GM10248 (cell line): ENCODE results near the gene ZNF83.
"Not testable (repeated sequence)": the region's sequence is repeated elsewhere in the genome, so short reads cannot be mapped to it uniquely, and the experiment has no call there.

ENCODE experiments used
- CTCF ChIA-PET: fragments of 300-600 bp; sonication (Branson Sonifier 250); formaldehyde crosslinking; extraction: SDS; loops from one replicate; lab custom pipeline; 2021; ENCODE audit warnings: antibody characterized with exemption; lab: Yijun Ruan, JAX
- POLR2A ChIA-PET: fragments of 350-650 bp; sonication (Branson Sonifier 250); formaldehyde crosslinking; extraction: SDS; loops from one replicate; lab custom pipeline; 2020; ENCODE audit warnings: antibody characterized with exemption; lab: Yijun Ruan, JAX
- DNase-seq: peaks from one replicate; pipeline ENCODE4 v3.0.0; 2012; ENCODE audit errors: extremely low spot score
- TF ChIP-seq, protein P1 (sequence below): IDR thresholded peaks from 2 replicates; pipeline ENCODE4 v1.5.1; 2012; ENCODE audit warnings: mild to moderate bottlenecking, low read depth; ENCODE audit errors: extremely low read depth, missing control alignments, control extremely low read depth

ZNF83 gene

DNA sequence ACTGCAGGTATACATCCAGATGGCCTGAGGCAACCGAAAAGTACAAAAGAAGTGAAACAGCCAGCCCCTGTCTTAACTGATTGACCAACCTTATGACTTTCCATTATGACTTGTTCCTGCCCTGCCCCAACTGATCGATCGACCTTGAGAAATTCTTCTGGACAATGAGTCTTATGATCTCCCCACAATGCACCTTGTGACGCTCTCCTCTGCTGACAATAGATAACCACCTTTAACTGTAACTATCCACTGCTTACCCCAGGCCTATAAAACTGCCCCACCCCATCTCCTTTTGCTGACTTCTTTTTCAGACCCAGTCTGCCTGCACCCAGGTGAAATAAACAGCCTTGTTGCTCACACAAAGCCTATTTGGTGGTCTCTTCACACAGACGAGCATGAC lies 11.2 kb downstream of the ZNF83 start:
- DNase-seq, result no peak
- ChIA-PET POLR2A (no interaction called here), CTCF (no interaction called here)
- TF ChIP-seq, protein P1, sequence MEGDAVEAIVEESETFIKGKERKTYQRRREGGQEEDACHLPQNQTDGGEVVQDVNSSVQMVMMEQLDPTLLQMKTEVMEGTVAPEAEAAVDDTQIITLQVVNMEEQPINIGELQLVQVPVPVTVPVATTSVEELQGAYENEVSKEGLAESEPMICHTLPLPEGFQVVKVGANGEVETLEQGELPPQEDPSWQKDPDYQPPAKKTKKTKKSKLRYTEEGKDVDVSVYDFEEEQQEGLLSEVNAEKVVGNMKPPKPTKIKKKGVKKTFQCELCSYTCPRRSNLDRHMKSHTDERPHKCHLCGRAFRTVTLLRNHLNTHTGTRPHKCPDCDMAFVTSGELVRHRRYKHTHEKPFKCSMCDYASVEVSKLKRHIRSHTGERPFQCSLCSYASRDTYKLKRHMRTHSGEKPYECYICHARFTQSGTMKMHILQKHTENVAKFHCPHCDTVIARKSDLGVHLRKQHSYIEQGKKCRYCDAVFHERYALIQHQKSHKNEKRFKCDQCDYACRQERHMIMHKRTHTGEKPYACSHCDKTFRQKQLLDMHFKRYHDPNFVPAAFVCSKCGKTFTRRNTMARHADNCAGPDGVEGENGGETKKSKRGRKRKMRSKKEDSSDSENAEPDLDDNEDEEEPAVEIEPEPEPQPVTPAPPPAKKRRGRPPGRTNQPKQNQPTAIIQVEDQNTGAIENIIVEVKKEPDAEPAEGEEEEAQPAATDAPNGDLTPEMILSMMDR, result no peak

DNA sequence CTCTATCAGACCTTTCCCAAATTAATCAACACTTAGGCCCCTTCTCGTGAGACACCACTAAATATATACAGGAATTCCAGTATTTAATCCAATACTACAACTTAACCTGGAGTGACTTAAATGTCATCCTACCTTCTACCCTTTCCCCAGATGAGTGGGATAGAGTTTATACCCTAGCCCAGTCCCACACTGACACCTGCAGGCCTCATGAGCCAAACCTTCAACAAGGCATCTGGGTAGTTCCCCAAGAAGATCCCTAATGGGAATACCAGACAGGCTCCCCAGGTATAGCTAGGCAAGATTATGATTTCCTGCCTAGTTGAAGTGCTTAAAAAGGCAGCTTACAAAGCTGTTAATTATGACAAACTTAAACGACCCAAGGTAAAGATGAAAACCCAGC lies 15.9 kb downstream of the ZNF83 start:
- ChIA-PET CTCF (interaction anchor here (2.8 kb wide), 1 partner anchor 14 kb away, joined by 10 read pairs; no protein-coding TSS in a partner anchor), POLR2A (no interaction called here)
- TF ChIP-seq, protein P1, result no peak
- no peak for DNase-seq

GRCh38 chr19:52621376-52621775 lies 16.8 kb downstream of the ZNF83 start:
- no peak for DNase-seq
- TF ChIP-seq, protein P1, result no peak
- POLR2A ChIA-PET, result no interaction called here
- CTCF ChIA-PET, result no interaction called here

DNA sequence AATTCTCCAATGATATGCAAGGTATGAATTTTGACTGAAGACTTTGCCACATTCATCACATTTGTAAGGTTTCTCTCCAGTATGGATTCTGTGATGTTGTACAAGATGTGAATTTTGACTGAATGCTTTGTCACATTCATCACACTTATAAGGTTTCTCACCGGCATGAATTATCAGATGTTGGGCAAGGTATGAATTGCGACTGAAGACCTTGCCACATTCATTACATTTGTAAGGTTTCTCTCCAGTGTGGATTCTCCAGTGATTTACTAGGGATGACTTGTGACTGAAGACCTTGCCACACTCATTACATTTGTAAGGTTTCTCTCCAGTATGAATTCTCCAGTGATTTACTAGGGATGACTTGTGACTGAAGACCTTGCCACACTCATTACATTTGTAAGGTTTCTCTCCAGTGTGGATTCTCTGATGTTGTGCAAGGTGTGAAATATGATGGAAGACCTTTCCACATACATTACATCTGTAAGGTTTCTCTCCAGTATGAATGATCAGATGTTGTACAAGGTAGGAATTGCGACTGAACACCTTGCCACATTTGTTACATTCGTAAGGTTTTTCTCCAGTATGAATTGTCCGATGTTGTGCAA lies 24.8 kb downstream of the ZNF83 start:
- ChIA-PET POLR2A (no interaction called here), CTCF (interaction anchor here (1.8 kb wide), 1 partner anchor 10 kb away, joined by 4 read pairs; no protein-coding TSS in a partner anchor)

DNA sequence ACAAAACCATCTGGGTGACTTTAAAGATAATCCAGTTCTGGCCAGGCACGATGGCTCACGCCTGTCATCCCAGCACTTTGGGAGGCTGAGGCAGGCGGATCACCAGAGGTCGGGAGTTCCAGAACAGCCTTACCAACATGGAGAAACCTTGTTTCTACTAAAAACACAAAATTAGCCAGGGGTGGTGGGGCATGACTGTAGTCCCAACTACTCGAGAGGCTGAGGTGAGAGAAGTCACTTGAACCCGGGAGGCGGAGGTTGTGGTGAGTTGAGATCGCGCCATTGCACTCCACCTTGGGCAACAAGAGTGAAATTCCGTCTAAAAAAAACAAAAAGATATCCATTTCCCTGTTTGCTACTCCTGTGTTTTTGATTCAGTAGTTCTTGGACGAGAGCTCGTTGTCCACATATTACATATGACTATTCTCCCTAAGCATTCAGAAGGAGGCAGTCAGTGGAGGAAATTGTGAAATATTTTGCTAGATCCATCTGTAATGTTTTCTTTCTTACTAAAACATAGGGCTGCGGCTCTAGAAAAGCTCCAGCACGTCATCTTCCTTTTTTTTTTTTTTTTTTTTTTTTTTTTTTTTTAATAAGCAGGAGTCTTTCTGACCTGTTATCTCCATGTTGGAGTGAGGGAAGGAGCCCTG lies 34.5 kb downstream of the ZNF83 start:
- ChIA-PET CTCF (no interaction called here), POLR2A (interaction anchor here (0.6 kb wide), 1 partner anchor 14 kb away, joined by 3 read pairs; no protein-coding TSS in a partner anchor)
- TF ChIP-seq, protein P1, result no peak
- DNase-seq, result no peak

More for the DNA sequence above, 24.8 kb downstream of the ZNF83 start:
- DNase-seq, result no peak
- TF ChIP-seq, protein P1, result no peak

DNA sequence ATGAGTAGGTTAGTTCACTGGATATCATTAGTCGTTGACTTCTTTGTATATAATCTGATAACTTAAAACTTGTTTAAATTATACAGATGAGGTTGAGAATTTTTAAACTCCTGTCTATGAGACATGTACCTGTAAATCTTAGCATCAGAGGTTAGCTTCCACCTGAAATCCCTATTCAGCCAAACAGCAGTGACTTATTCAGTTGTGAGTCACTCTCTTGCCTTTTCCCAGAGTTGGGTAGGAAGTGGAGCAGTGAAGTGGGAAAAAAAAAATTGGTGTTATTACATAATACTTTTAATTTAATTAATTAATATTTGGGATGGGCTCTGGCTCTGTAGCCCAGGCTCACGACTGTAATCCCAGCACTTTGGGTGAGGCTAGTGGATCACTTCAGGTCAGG lies 35.2 kb downstream of the ZNF83 start:
- ChIA-PET POLR2A (no interaction called here), CTCF (no interaction called here)
- no peak for DNase-seq
- TF ChIP-seq, protein P1, result no peak

DNA sequence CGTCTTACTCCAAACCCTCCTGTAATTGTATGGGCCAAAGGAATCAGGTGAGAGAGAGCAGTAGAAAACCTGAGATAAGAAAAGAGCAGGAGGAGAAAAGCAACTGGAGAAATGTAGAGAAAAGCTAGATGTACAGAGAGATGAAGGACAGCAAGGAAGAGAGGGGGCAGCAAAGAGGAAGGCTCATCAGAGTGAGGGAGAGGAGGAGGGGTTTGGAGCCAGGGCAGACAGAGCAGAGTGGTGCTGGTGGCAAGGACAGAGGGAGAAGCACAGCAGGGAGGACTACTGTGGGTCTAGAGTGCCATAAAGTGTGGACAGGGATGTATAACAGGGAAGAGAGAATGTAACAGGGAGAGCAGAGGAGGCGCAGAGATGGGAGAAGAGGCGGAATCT lies 36.2 kb downstream of the ZNF83 start:
- CTCF ChIA-PET, POLR2A ChIA-PET, DNase-seq: not testable (repeated sequence)
